Neuronal stem cell (in vitro differentiated cells): ENCODE measurements around the gene NR2C1.
"Not testable (repeated sequence)": the region's sequence is repeated elsewhere in the genome, so short reads cannot be mapped to it uniquely, and the experiment has no call there.

Source experiments
- DNase-seq: peaks from one replicate; pipeline ENCODE4 v3.0.0-alpha.2; 2013; ENCODE audit warnings: low spot score
- H2AFZ ChIP-seq: one replicate; pipeline ENCODE4 v1.6.1; 2013; ENCODE audit warnings: mild to moderate bottlenecking, low read length, inconsistent platforms
- H2AK5ac ChIP-seq: 2 replicates; pipeline ENCODE4 v1.6.1; 2013; ENCODE audit warnings: low read depth, mild to moderate bottlenecking, inconsistent platforms, low read length, moderate library complexity, mixed read lengths
- H2BK120ac ChIP-seq: 2 replicates; pipeline ENCODE4 v1.6.1; 2013; ENCODE audit warnings: low read depth, mild to moderate bottlenecking, inconsistent platforms, low read length, moderate library complexity, mixed read lengths
- H2BK12ac ChIP-seq: one replicate; pipeline ENCODE4 v1.6.1; 2013; ENCODE audit warnings: low read length, inconsistent platforms
- H2BK15ac ChIP-seq: 2 replicates; pipeline ENCODE4 v1.6.1; 2013; ENCODE audit warnings: mild to moderate bottlenecking, low read length, inconsistent platforms, mixed read lengths
- H2BK5ac ChIP-seq: one replicate; pipeline ENCODE4 v1.6.1; 2013; ENCODE audit warnings: inconsistent platforms, mild to moderate bottlenecking, low read length, moderate library complexity
- H3K14ac ChIP-seq: one replicate; pipeline ENCODE4 v1.6.1; 2013; ENCODE audit warnings: low read length, inconsistent platforms
- H3K18ac ChIP-seq: 2 replicates; pipeline ENCODE4 v1.6.1; 2013; ENCODE audit warnings: low read length, inconsistent platforms
- H3K23ac ChIP-seq: 2 replicates; pipeline ENCODE4 v1.6.1; 2013; ENCODE audit warnings: low read depth, mild to moderate bottlenecking, mixed read lengths, low read length, inconsistent platforms; ENCODE audit not compliant: poor library complexity
- H3K27ac ChIP-seq: replicated peaks from 3 replicates; pipeline ENCODE4 v1.5.1; 2013; ENCODE audit warnings: low read length, inconsistent platforms
- H3K27me3 ChIP-seq, 3 experiments: 2 replicates each; pipeline ENCODE4 v1.6.1; 2013; ENCODE audit warnings: low read length in 3 of 3, mild to moderate bottlenecking in 2 of 3, inconsistent platforms in 1 of 3, low read depth in 1 of 3, mixed read lengths in 1 of 3, moderate library complexity in 1 of 3; ENCODE audit not compliant: control insufficient read depth in 3 of 3, insufficient read depth in 3 of 3
- H3K36me3 ChIP-seq, 2 donors: replicated peaks in 1 of 2; 2 replicates each; pipeline ENCODE4 v1.6.1; 2013; ENCODE audit warnings: low read length in 2 of 2; ENCODE audit not compliant: control insufficient read depth in 2 of 2, insufficient read depth in 2 of 2
- H3K4ac ChIP-seq: 2 replicates; pipeline ENCODE4 v1.6.1; 2013; ENCODE audit warnings: inconsistent platforms, mild to moderate bottlenecking, low read length, moderate library complexity
- H3K4me1 ChIP-seq, 2 donors: 1 replicate in 1 of 2; 2 replicates in 1 of 2; pipeline ENCODE4 v1.6.1; 2013; ENCODE audit warnings: low read length in 2 of 2, low read depth in 1 of 2; ENCODE audit not compliant: control insufficient read depth in 2 of 2, insufficient read depth in 1 of 2
- H3K4me2 ChIP-seq: one replicate; pipeline ENCODE4 v1.6.1; 2013; ENCODE audit warnings: mild to moderate bottlenecking, low read length, inconsistent platforms; ENCODE audit not compliant: insufficient read depth, poor library complexity, severe bottlenecking
- H3K4me3 ChIP-seq, 2 donors: 2 replicates each; pipeline ENCODE4 v1.5.1; 2013; ENCODE audit warnings: low read length in 2 of 2, mild to moderate bottlenecking in 2 of 2, inconsistent platforms in 1 of 2, moderate library complexity in 1 of 2
- H3K79me1 ChIP-seq: one replicate; pipeline ENCODE4 v1.6.1; 2013; ENCODE audit warnings: low read depth, mild to moderate bottlenecking, inconsistent platforms, low read length, moderate library complexity
- H3K9ac ChIP-seq: one replicate; pipeline ENCODE4 v1.6.1; 2013; ENCODE audit warnings: mild to moderate bottlenecking, low read depth, low read length, inconsistent platforms; ENCODE audit not compliant: poor library complexity
- H3K9me3 ChIP-seq, 2 donors: replicated peaks in 1 of 2; 2 replicates each; pipeline versions ENCODE3 to v1.6.1; 2013; ENCODE audit warnings: low read length in 2 of 2, mild to moderate bottlenecking in 2 of 2, inconsistent platforms in 1 of 2, low read depth in 1 of 2, mixed read lengths in 1 of 2, moderate library complexity in 1 of 2; ENCODE audit not compliant: control insufficient read depth in 2 of 2, insufficient read depth in 1 of 2
- H4K8ac ChIP-seq: one replicate; pipeline ENCODE4 v1.6.1; 2013; ENCODE audit warnings: low read depth, mild to moderate bottlenecking, inconsistent platforms, low read length, moderate library complexity
- H4K91ac ChIP-seq: one replicate; pipeline ENCODE4 v1.6.1; 2013; ENCODE audit warnings: low read length, low read depth, mild to moderate bottlenecking, inconsistent platforms; ENCODE audit not compliant: poor library complexity
- WGBS, 2 donors: extraction: QIAGEN DNeasy Blood & Tissue Kit; methylation state at CpG; one replicate each; pipeline ENCODE4 v1.1.7; 2013; ENCODE audit warnings: missing lambda C conversion rate in 2 of 2, mixed read lengths in 1 of 2; ENCODE audit not compliant: insufficient read length in 2 of 2, insufficient replicate concordance in 1 of 2; ENCODE audit errors: extremely low coverage in 2 of 2; 5-methylcytosine and 5-hydroxymethylcytosine counted together

The NR2C1 gene

DNA sequence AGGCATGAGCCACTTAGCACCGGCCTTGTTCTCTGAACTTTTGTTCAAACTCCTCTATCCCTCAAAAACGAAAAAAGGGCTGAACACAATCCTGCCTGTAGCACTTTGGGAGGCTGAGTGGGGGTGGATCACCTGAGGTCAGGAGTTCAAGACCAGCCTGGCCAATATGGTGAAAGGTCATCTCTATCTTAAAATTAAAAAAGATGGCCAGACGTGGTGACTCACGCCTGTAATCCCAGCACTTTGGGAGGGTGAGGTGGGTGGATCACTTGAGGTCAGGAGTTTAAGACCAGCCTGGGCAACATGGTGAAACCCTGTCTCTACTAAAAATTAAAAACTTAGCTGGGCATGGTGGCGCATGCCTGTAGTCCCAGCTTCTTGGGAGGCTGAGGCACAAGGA lies 28.5 kb upstream of the NR2C1 start:
- H4K91ac ChIP-seq, H3K23ac ChIP-seq, H3K27me3 ChIP-seq, H3K79me1 ChIP-seq, H3K4me2 ChIP-seq, H3K18ac ChIP-seq, DNase-seq, H3K9ac ChIP-seq, H3K14ac ChIP-seq, H3K27ac ChIP-seq, H2BK15ac ChIP-seq, H4K8ac ChIP-seq, H2AFZ ChIP-seq, H3K9me3 ChIP-seq, H2BK12ac ChIP-seq, H2BK120ac ChIP-seq, H3K4me1 ChIP-seq, H3K4me3 ChIP-seq, H3K4ac ChIP-seq, H2BK5ac ChIP-seq, H2AK5ac ChIP-seq: not testable (repeated sequence)
- H3K36me3 ChIP-seq = peaks cover 15 to 82% of the 10 kb centered on the region in 2 donors
- no CpG with 5 or more reads among the region's 5 CpGs for WGBS, 2 donors

DNA sequence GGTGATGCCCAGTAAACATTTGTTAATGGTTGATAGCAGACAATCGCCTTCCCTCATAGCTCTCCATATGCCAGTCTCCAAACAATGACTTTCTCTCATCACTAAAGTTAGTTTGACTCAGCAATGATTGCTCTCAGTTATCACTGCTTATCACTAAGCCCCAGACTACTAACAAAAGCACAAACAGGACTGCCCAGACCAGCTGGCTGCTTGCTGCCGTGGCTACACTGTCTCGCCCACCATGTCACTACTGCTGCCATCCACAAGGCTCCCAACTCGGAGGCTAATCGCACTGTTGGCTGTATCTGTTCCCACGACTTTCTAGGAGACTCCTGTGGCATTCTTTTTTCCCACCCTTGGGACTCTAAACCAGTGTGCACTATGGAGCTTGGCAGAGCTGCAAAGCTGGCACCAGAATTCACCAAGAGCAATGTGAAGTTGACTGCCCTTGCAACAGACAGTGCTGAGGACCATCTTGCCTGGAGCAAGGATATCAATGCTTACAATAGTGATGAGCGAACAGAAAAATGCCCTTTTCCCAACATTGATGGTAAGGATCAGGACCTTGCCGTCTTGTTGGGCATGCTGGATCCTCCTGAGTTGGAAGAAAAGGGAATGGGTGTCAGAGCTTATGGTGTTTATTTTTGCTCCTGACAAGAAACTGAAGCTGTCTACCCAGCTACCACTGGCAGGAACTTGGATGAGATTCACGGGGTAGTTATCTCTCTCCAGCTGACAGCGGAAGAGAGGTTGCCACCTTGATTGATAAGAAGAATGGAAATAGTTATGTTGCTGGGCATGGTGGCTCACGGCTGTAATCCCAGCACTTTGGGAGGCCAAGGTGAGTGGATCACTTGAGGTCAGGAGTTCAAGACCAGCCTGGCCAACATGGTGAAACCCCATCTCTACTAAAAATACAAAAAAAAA lies 27.1 kb upstream of the NR2C1 start:
- Histone ChIP-seq H3K14ac (no peak overlapping the region), H3K79me1 (no peaks in the 10 kb centered on the region), H3K18ac (no peak overlapping the region), H2BK120ac (no peak overlapping the region), H3K36me3 (peaks cover 15 to 77% of the 10 kb centered on the region in 2 donors), H4K91ac (no peak overlapping the region), H3K23ac (no peak overlapping the region), H4K8ac (no peak overlapping the region), H3K4me2 (no peak overlapping the region), H2BK12ac (peak overlapping the region; percentile 65), H3K4ac (no peak overlapping the region), H2BK15ac (peak overlapping the region; percentile 28), H2BK5ac (no peak overlapping the region), H3K9ac (no peak overlapping the region), H3K27ac (no peak overlapping the region), H3K27me3 (no peaks in the 10 kb centered on the region), H2AK5ac (no peak overlapping the region), H2AFZ (no peak overlapping the region), H3K4me3 (no peak overlapping the region), H3K4me1 (peaks cover 4 to 12% of the 10 kb centered on the region in 2 donors), H3K9me3 (no peaks in the 10 kb centered on the region)
- no peak for DNase-seq
- WGBS, 2 donors = no CpG with 5 or more reads among the region's 11 CpGs

DNA sequence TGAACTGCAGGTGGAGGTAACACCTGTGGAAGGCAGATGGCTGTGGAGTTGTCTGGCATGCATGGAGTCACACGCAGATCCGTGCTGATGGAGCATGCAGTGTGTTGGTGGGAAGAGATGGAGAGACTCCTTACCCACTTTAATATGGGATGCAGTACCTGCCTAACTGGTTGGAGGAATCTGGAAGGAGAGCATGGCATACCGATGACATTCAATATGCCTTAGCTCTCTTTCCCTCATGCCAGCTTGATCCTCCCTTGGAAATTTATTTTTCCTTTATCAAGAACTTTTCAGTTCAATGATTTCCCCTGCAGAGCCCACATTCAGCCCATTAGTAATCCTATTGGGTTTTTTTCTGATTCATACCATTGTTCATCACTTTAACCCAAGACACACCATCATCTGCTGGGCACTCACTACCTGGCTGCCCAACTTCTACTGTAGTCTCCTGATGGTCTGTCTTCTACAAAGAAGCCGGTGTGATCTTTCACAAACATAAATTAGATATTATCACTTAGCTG lies 25.9 kb upstream of the NR2C1 start:
- Histone ChIP-seq H4K8ac (no peak overlapping the region), H3K36me3 (peaks cover 12 to 65% of the 10 kb centered on the region in 2 donors), H3K4ac (no peak overlapping the region), H3K4me1 (peaks cover 9 to 14% of the 10 kb centered on the region in 2 donors), H3K18ac (no peak overlapping the region), H3K9me3 (no peaks in the 10 kb centered on the region), H3K4me2 (no peak overlapping the region), H2BK120ac (no peak overlapping the region), H3K79me1 (no peaks in the 10 kb centered on the region), H3K27ac (no peak overlapping the region), H3K4me3 (no peak overlapping the region), H2BK12ac (no peak overlapping the region), H3K23ac (no peak overlapping the region), H3K27me3 (no peaks in the 10 kb centered on the region), H3K9ac (no peak overlapping the region), H2AFZ (no peak overlapping the region), H2BK5ac (no peak overlapping the region), H4K91ac (no peak overlapping the region), H3K14ac (no peak overlapping the region), H2BK15ac (no peak overlapping the region), H2AK5ac (no peak overlapping the region)
- DNase-seq = no peak
- WGBS, 2 donors = no CpG with 5 or more reads among the region's 4 CpGs

DNA sequence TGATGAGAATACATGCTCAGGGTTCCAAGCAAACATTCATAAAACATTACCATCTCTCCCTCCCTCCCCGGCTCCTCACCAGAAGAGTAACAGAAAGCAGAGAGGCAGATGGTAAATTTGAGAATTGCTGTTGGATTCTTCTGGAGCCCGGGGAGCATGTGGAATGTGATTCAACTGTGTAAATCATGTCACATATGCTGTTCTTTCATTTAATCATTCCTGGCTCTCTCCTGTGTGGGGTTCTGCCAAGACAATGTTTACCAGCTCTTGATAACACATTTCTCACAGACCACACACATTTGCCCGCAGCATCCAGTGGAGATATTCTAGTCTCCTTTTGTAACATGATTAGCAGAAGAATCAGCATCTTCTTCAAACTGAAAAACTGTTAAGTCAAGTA lies 23.4 kb upstream of the NR2C1 start:
- Histone ChIP-seq H2AK5ac (no peak overlapping the region), H2BK15ac (no peak overlapping the region), H3K36me3 (peaks cover 12 to 55% of the 10 kb centered on the region in 2 donors), H2BK12ac (peak overlapping the region; percentile 35), H3K4me3 (no peak overlapping the region), H3K27me3 (no peaks in the 10 kb centered on the region), H3K9me3 (no peaks in the 10 kb centered on the region), H3K9ac (no peak overlapping the region), H4K8ac (no peak overlapping the region), H3K79me1 (no peaks in the 10 kb centered on the region), H3K27ac (peak overlapping the region; percentile 47), H3K18ac (no peak overlapping the region), H3K4ac (no peak overlapping the region), H4K91ac (no peak overlapping the region), H3K14ac (no peak overlapping the region), H2BK120ac (no peak overlapping the region), H3K4me1 (peaks cover 14% of the 10 kb centered on the region in 2 donors), H2BK5ac (no peak overlapping the region), H3K4me2 (no peak overlapping the region), H2AFZ (no peak overlapping the region), H3K23ac (no peak overlapping the region)
- DNase-seq = no peak
- no CpG with 5 or more reads among the region's 3 CpGs for WGBS, 2 donors
